Fibroblast of lung (primary cell): ENCODE measurements around the gene LENG9. TPM values are rescaled to one million over a fixed set of nuclear protein-coding genes. Genes with fewer than 3 reads are reported as not detected.
"Not testable (repeated sequence)": the region's sequence is repeated elsewhere in the genome, so short reads cannot be mapped to it uniquely, and the experiment has no call there.

Source experiments
- DNase-seq, 2 donors: peaks; one replicate each; pipeline versions ENCODE4 v3.0.0 to v3.0.0-alpha.2; 2010; ENCODE audit warnings: low read depth in 2 of 2
- H2AFZ ChIP-seq: 2 replicates; pipeline ENCODE4 v1.5.1; 2012; ENCODE audit warnings: low read length, control low read depth, inconsistent platforms
- H3K27ac ChIP-seq: 2 replicates; pipeline ENCODE4 v1.5.1; 2011; ENCODE audit warnings: low read length, control low read depth; ENCODE audit not compliant: insufficient read depth
- H3K27me3 ChIP-seq: 2 replicates; pipeline ENCODE4 v1.5.1; 2011; ENCODE audit warnings: mild to moderate bottlenecking, low read length; ENCODE audit not compliant: control insufficient read depth, insufficient read depth
- H3K36me3 ChIP-seq: 2 replicates; pipeline ENCODE4 v1.5.1; 2011; ENCODE audit warnings: low read length; ENCODE audit not compliant: control insufficient read depth, insufficient read depth
- H3K4me1 ChIP-seq: 2 replicates; pipeline ENCODE4 v1.5.1; 2011; ENCODE audit warnings: low read length; ENCODE audit not compliant: control insufficient read depth, insufficient read depth; ENCODE audit errors: extremely low read depth
- H3K4me2 ChIP-seq: 2 replicates; pipeline ENCODE4 v1.5.1; 2011; ENCODE audit warnings: low read length, control low read depth; ENCODE audit not compliant: insufficient read depth; ENCODE audit errors: extremely low read depth
- H3K4me3 ChIP-seq, 4 experiments: fragments of 200-600 bp in 1 of 4; sonication (generic) in 1 of 4; replicated peaks in 1 of 4; 2 replicates each; pipeline ENCODE4 v1.5.1; 2011 to 2016; ENCODE audit warnings: low read length in 4 of 4, low read depth in 3 of 4, mild to moderate bottlenecking in 3 of 4, control low read depth in 2 of 4, inconsistent platforms in 1 of 4, mixed read lengths in 1 of 4; ENCODE audit not compliant: insufficient read depth in 1 of 4; ENCODE audit errors: control extremely low read depth in 1 of 4
- H3K79me2 ChIP-seq: 2 replicates; pipeline ENCODE4 v1.5.1; 2012; ENCODE audit warnings: mild to moderate bottlenecking, low read length, inconsistent platforms; ENCODE audit not compliant: control insufficient read depth, insufficient read depth
- H3K9ac ChIP-seq: 2 replicates; pipeline ENCODE4 v1.5.1; 2011; ENCODE audit warnings: mild to moderate bottlenecking, low read length, control low read depth; ENCODE audit not compliant: insufficient read depth
- H3K9me3 ChIP-seq: 2 replicates; pipeline ENCODE4 v1.5.1; 2012; ENCODE audit warnings: low read depth, low read length; ENCODE audit not compliant: control insufficient read depth, insufficient read depth
- H4K20me1 ChIP-seq: 2 replicates; pipeline ENCODE4 v1.5.1; 2011; ENCODE audit warnings: low read length; ENCODE audit not compliant: control insufficient read depth, insufficient read depth; ENCODE audit errors: extremely low read depth
- CTCF ChIP-seq, 2 donors: IDR thresholded peaks in 1 of 2; conservative IDR thresholded peaks in 1 of 2; 1 replicate in 1 of 2; 2 replicates in 1 of 2; pipeline ENCODE4 v1.5.1; 2011 to 2012; ENCODE audit warnings: low read length in 2 of 2, control low read depth in 1 of 2, inconsistent platforms in 1 of 2, low read depth in 1 of 2, mild to moderate bottlenecking in 1 of 2
- EZH2 ChIP-seq: IDR thresholded peaks from 2 replicates; pipeline ENCODE4 v1.5.1; 2012; ENCODE audit warnings: low read length, control low read depth, mild to moderate bottlenecking; ENCODE audit errors: missing control alignments
- polyA plus RNA-seq, 2 donors: library from polyadenylated mRNA; depleted of rRNA in 1 of 2; stranded (reverse) in 1 of 2; unstranded in 1 of 2; fragments of >200 nt; gene quantifications; 2 replicates each; pipeline ENCODE4 v1.2.1, GENCODE V29; 2011 to 2012; ENCODE audit warnings: missing spikeins in 1 of 2
- total RNA-seq: library from RNA; depleted of rRNA; stranded (reverse); fragments of >200 nt; gene quantifications from 2 replicates; pipeline ENCODE4 v1.2.1, GENCODE V29; 2014

Gene LENG9
- total and polyA plus RNA-seq, 2 donors (not counting 1 experiment from before 2014, with no cell fraction given) = 0.84 to 16.7 TPM

GRCh38 chr19:54495284-54495683 is 31.7 kb upstream of the LENG9 start:
- not testable (repeated sequence) for H3K36me3 ChIP-seq, H3K4me1 ChIP-seq, DNase-seq, H4K20me1 ChIP-seq, H3K9ac ChIP-seq, H3K27me3 ChIP-seq, H3K27ac ChIP-seq, H3K79me2 ChIP-seq, H3K4me2 ChIP-seq, H3K9me3 ChIP-seq, H2AFZ ChIP-seq, H3K4me3 ChIP-seq

GRCh38 chr19:54493967-54494585 is 30.5 kb upstream of the LENG9 start:
- DNase-seq = no peak
- Histone ChIP-seq H3K79me2 (no peaks in the 10 kb centered on the region), H3K9me3 (no peaks in the 10 kb centered on the region), H2AFZ (no peak overlapping the region), H3K27me3 (no peaks in the 10 kb centered on the region), H3K27ac (no peak overlapping the region), H3K4me2 (no peak overlapping the region), H3K4me3 (no peak overlapping the region), H3K4me1 (no peaks in the 10 kb centered on the region), H3K36me3 (no peaks in the 10 kb centered on the region), H3K9ac (no peak overlapping the region), H4K20me1 (no peaks in the 10 kb centered on the region)
- TF ChIP-seq EZH2 (no peak), CTCF (conservative IDR thresholded peaks at IDR 0.05 in 1 of 2, IDR thresholded peaks at IDR 0.05 in 1 of 2; ENCODE audit: low read depth in 1 of 2, low read length in 2 of 2) (no peak)

GRCh38 chr19:54493056-54493455 is 29.5 kb upstream of the LENG9 start:
- not testable (repeated sequence) for H3K27me3 ChIP-seq, H3K4me3 ChIP-seq, H3K36me3 ChIP-seq

GRCh38 chr19:54492568-54492967 is 29.0 kb upstream of the LENG9 start:
- H3K79me2 ChIP-seq = no peaks in the 10 kb centered on the region
- no peak overlapping the region for H3K27ac ChIP-seq
- no peaks in the 10 kb centered on the region for H3K27me3 ChIP-seq
- H3K4me1 ChIP-seq = no peaks in the 10 kb centered on the region
- no peaks in the 10 kb centered on the region for H3K9me3 ChIP-seq
- H2AFZ ChIP-seq = no peak overlapping the region
- DNase-seq = no peak
- no peaks in the 10 kb centered on the region for H3K36me3 ChIP-seq
- no peaks in the 10 kb centered on the region for H4K20me1 ChIP-seq
- no peak overlapping the region for H3K4me2 ChIP-seq
- TF ChIP-seq CTCF (conservative IDR thresholded peaks at IDR 0.05 in 1 of 2, IDR thresholded peaks at IDR 0.05 in 1 of 2; ENCODE audit: low read depth in 1 of 2, low read length in 2 of 2) = no peak
- no peak for TF ChIP-seq EZH2
- H3K4me3 ChIP-seq = no peak overlapping the region
- no peak overlapping the region for H3K9ac ChIP-seq

More at GRCh38 chr19:54493056-54493455, 29.5 kb upstream of the LENG9 start:
- not testable (repeated sequence) for DNase-seq, H2AFZ ChIP-seq, H4K20me1 ChIP-seq, H3K79me2 ChIP-seq, H3K9ac ChIP-seq, H3K4me2 ChIP-seq, H3K9me3 ChIP-seq, H3K27ac ChIP-seq, H3K4me1 ChIP-seq
